ENCODE measurements around the gene KCND2. TPM values are rescaled to one million over a fixed set of nuclear protein-coding genes. Genes with fewer than 3 reads are reported as not detected.

KCND2 gene
- total RNA-seq, 1 donor from 2014 or later: 2.9 TPM

DNA sequence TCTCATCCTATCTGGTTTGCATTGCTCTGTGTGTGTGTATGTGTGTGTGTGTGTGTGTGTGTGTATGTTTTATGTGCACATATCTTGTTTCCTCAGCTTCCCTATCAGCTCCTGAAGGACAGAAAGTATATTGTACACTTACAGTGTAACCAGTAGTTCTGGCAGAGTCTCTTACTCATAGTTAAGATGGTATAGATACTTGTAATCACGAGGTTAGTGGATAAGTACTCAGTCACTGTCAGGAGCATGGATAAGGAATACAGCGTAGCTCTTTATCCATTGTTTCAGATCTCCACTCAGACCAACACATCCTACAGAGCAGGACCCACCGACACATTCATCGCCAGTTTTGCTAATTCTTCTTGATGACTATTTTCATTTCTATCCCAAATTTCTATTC is 309.9 kb downstream of the KCND2 start:
- DNase-seq (ENCODE audit: low spot score): no peak

DNA sequence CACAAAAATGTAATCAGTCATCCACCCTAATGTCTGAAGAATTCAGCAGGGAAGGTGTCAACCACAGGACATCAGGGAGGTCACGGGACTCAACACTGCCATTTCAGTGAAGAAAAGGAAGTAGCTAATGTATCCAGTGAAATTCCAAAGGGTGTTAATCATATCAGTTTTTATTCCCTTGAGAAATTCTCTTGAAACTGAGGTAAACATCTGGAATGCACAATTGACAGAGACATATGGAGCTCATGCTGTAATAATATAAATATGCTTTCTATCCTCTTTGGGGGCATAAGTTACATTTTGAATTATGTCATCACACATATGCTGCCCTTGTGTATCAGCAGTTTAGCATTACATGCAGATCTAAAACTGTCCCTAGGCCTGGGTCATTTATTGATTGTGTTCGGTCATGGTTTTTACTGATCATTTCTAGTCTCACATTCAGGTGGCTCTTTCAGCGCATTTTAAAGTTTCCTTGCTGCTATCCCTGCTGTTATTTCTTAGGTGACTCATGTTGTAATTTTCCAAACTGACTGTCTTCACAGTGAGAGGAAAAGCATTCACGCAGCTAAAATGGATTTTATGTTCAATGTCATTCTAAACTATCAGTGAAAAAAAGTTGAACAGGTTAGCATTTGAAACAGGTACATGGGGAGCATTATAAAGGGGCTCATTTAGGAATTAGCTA is 311.1 kb downstream of the KCND2 start:
- DNase-seq (ENCODE audit: low spot score): no peak

DNA sequence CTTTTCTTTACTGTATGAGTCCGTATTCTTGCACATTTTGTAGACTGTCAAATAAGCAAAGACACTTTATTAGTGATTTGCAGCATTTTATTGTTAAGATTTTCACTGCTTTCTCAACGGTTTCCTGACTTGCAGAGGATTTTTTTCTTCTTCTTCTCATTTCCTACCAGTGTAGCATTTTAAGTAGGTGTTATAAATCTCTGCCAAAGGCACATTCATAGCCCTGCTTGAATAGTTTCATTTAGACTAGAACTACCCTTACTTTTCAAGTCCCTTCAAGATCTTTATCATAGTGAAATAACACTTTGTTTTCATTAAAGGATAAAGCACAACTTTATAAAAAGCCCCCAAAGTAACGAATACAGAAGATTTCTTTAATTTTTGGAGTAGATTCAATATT is 313.6 kb downstream of the KCND2 start:
- no peak for DNase-seq (ENCODE audit: low spot score)

DNA sequence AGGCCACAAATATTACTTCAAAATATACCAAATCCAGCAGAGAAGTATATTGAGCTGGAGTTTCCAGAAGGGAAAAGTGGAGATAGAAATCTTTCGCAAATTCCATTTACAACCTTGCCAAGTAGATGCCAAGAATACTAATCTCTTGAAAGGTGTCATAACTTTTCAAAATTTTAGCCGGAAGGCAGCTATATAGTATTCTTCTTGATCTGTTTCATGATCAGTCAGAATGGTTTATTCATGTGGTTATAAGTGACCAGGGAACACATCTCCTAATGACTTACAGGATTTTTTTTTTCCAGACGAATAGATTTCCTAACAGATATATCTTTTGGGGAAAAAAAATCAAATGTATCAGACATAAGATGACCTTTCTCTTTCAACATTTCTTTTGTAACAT is 314.3 kb downstream of the KCND2 start:
- no peak for DNase-seq (ENCODE audit: low spot score)

DNA sequence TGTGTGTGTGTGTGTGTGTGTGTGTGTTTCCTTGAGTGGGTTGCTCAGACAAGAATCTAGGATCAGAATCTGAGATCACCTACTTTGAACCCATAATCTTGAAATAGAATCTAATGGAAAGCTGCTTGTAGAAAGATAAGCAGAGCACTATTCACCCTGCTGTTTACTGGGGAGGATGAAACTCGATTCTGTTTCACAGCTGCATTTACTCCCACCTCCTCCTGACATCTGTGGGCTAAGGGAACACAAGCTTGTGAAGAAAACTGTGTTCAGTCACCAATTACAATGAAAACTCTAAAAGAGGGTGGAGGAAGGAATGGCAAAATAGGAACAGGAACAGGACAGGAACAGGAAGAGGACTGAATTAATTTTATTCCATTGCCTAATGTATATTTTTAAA is 315.4 kb downstream of the KCND2 start:
- no peak for DNase-seq (ENCODE audit: low spot score)

DNA sequence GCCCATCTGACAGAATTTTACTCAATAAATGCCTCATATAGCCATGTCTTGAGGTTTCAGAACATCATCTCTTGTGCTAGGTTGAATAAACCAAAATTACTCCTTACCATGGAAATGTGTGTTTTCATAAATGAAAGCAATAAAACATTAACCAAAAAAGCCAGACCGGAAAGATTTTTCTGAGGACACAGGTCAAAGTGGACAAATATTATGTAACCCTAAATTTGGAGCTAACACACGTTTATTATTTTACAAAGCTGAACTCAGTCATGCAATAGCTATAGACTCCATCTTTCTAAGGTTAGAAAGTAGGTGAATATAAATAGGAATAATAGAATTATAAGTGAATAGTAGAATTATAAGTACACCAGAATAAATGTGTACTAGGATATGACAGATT is 315.9 kb downstream of the KCND2 start:
- no peak for DNase-seq (ENCODE audit: low spot score)

DNA sequence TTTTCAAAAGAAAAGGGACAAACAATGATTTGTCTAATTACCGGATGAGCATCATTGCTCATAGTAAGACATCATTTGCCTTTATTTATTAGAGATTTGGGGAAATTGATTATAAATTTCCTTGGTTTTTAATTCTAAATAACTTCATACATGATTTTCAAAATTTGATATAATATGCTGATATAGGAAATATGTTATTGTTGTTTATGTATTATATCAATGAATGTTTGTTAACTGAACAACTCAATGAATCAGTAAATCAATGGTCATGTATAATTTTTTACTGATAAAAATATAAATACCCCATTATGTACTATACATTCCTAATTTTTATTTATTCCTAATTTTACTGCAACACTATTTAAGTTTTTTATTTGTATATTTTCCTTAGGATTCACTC is 327.6 kb downstream of the KCND2 start:
- DNase-seq (ENCODE audit: low spot score): no peak

DNA sequence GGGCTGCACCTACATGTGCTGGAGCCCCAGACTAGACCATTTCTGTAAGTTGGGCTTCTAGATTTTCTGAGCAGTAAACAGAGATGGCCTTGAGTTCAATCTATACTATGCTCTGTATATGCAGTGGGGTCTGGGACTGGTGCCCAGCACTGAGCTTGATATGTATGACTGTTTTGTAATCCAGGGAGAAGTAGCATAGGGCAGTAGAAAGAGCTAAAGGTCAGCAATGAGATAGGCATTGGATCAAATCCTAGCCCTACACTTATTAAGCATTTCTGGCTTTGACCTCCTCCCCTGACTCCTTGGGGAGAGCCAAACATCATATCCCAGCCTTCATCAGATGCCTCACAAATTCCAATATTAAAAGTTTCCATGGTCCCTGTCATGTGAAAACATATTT is 330.4 kb downstream of the KCND2 start:
- DNase-seq (ENCODE audit: low spot score): no peak

DNA sequence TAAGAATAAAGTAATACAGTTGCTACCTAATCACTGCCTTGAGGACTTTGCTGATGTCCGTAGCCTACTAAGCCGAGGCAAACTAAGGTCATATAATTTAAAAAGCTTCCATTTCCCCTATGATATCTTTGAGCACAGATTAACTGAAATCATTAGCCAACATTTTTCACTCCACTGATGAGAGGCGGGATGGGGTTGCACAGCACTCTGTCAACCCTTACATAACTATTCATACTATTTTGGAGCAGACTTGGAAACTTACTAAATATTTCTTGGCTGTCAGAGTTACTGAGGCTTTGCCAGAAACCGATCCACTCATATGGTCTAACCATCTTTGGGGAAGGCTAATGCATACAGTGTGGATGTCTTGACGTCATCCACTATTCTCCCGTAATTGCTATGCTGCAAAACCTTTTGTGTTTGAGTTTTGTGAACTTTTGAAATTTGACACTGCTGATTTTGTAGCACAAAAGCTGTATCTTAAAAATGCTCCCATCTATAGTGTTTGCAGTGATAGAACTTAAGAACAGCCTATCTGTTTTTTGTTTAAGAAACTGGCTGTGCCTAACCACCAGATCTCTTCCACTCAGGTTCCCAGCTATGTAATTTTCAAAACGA is 336.3 kb downstream of the KCND2 start:
- no peak for DNase-seq (ENCODE audit: low spot score)

DNA sequence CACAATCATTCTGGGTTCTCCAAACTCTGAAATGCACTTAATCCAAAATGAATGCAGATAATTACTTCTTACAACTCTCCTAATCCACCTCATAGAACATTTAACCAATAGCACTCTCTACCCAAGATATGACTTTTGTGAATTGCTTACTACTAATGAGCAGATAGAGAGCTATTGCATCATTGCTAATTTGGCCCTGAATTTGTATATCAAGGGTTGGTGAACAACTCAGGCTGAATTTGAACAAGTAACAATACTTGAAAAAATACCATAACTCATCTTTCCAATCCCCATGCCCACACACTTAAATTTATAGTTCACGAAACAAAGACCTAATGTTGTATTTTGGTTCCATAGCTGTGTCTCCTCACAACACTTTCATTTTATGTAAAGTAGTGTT is 339.0 kb downstream of the KCND2 start:
- no peak for DNase-seq (ENCODE audit: low spot score)

DNA sequence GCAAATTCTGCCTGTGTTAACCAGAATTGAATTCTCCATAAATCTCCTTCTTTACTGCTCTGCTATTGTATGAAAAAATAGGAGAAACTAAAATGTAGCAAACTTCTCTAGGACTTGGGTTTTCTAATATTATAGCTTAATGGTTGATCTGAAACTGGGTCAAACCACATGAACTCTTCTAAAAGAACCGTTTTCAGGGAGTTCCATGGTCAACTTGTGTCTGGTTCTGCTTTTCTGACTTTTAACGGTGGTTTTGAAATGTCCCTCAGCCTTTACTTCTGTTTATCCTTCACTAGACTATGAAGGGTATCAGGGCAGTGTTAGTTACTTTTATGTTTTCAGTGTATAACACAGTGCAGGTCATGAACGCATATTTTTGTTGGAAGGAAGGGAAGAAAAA is 342.7 kb downstream of the KCND2 start:
- no peak for DNase-seq (ENCODE audit: low spot score)

DNA sequence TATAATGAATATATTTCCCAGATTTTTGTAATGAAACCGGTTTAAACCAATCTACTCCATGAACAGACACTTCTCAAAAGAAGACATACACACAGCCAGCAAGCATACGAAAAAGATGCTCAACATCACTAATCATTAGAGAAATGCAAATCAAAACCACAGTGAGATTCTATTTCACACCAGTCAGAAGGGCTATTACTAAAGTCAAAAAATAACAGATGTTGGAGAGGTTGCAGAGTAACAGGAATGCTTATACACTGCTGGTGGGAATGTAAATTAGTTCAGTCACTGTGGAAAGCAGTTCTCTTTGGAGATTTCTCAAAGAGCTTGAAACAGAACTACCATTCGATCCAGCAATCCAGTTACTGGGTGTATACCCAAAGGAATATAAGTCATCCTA is 344.3 kb downstream of the KCND2 start:
- no peak for DNase-seq (ENCODE audit: low spot score)

DNA sequence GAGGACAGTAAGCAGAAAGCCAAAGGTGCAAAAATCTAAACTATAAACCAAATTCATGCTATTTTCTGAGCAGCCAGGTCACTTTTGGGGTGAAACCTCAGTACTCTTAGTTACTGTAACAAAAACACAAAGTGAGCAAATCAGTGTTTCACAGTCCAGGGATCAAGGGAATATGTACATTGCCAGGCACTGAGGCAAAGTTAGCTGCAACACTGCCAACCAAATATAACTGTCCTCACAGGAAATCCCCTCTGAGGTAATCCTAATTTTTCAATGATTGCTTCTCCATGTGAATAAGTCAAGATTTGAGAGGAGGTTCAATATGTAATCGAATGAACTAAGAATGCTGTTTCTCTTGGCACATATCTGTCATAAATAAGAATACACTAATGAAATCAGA is 355.3 kb downstream of the KCND2 start:
- DNase-seq (ENCODE audit: low spot score): no peak

DNA sequence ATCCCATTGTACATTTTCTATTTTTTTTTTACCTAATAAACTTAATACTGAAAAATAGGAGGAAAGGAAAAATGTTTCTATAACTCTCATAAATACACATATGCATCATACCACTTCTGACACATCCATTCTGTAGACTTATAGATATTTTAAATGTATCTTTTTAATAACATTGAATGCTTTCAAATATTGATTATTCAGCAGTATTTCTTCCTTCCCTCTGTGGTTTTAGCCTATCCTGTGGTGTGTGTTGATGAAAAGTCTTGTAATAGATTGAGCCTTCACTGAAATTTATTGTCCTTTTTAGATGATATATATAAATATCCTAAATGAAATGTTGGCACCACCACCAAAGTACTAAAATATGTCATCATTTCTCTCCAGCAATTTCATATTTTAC is 366.9 kb downstream of the KCND2 start:
- DNase-seq (ENCODE audit: low spot score): no peak

DNA sequence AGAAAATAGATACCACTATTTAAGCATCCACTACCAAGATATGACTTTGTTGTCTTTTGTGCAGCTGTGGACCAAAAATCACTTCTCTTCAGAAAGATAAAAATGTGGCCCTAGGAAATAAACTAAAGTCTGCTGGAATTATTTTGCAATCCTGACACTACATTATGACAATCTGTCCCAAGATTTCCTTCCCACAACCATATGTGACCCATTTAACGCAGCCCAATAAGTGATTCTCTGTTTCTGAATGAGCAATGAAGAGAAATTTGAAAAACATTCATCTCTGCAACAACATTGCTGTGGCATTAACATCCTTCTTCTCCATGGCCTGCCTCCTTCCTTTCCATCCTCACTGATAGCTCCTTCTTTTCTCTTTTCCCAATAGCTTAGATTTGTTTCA is 373.0 kb downstream of the KCND2 start:
- no peak for DNase-seq (ENCODE audit: low spot score)

DNA sequence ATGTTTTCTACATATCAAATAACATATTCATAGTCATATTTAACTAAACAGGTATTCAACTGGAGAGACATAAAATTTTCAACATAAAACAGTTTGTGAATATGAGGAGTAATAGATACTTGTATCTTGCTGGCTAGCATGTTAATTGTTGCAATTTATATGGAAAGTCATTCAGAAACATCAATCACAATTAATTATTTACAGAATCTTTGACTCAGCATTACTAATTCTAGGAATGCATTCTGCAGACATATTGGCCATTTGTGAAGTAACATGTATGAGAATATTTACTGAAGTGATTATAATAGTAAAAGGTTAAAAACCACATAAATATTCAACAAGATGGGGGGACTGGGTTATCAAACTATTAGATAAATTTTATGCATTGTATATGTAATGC is 381.3 kb downstream of the KCND2 start:
- no peak for DNase-seq (ENCODE audit: low spot score)

DNA sequence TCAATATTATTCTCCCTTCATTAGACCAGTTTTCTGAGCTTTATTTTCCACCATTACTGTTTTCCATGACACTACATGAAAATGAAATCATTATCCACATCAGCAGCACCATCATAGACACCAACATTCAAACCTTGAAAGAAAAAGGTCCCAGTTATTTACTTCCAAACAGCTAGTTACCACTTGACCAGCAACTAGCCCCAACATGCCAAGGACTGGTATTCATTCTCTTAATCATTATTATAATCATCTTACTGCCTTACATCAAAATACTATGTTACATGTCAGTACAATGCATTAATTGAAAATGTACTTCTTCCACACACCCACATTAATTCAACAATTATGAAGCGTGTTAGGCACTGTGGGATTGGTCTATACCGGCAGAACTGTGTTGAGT is 385.5 kb downstream of the KCND2 start:
- no peak for DNase-seq (ENCODE audit: low spot score)

DNA sequence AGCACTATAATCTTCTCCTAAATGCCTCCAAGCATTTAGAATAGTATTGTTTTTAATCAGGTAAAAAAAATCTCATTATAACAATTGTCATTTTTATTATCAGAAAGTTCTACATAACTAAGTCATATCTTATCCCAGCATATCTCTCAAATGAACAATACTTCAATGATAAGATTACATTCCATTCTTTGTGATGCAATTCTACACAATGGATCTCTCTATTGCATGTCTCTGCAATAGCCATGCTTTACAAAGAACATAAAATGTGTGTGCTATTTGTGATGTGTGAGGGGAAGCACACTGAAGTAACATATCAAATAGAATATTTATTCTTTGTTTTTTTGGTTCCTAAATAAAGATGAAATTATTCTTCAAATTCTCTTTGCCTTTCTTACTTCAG is 389.3 kb downstream of the KCND2 start:
- no peak for DNase-seq (ENCODE audit: low spot score)

DNA sequence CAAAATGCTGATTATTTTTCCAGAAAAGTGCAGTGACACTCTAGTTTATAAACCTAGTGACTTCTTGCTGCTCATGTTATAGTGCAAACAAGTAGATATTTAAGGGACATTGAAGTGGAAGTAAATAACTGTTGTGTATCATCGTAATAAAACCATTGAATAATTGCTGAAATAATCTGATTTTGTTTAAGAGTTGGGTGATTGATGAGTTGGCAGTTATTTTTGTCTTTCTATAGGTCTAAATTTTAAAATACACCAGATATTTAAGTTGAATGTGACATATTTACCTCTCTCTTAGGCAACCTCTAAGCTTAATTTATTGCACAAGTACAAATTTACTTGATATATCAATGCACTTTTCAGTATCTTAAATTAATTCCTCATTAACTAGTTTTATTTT is 392.1 kb downstream of the KCND2 start:
- no peak for DNase-seq (ENCODE audit: low spot score)

DNA sequence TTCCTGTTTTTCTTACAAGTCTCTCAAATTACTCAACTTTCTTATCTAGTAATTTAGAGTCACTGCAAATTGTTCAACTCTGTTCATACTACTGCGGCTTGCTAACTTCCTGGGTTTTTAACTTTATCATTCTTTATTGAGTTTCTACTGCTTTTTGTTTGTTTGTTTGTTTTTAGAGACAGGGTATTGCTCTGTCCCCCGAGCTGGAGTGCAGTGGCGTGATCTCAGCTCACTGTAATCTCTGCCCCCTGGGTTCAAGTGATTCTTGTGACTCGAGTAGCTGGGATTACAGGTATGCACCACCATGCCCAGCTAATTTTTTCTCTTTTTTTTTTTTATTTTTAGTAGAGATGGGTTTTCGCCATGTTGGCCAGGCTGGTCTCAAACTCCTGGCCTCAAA is 402.1 kb downstream of the KCND2 start:
- DNase-seq (ENCODE audit: low spot score): no peak

DNA sequence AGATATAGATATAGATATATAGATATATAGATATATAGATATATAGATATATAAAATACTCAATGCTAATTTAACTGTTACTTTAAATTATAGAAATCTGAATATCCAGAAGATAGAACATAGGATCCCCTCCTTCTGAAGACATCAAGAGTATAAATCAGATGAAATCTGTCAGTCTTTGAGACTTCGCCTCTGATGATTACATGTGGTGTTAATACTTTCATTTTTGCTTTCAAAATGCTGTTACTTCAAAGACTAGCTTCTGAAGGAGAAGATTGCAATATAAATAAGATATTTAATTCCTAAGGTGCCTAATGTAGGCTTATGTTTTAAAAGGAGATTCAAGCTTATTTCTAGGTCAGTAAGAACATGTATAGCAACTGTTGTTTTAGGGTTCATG is 404.6 kb downstream of the KCND2 start:
- no peak for DNase-seq (ENCODE audit: low spot score)

DNA sequence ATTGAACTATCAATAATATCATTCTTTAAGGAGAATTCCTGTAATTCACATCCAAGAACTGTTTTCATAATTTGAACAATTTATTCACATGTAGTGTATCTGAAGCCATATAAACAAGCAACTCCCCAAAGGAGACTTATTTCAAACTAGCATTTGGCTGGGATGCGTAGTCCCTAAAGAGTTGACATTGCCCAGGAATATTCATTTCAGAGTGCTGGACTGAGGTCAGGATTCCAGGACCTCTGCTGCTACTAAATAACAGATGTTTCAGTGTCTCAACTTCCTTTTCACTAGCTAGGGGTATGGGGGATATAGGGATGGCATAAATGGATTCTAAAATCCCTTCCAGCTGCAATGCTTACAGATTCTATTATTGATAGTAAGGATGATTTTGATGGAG is 408.0 kb downstream of the KCND2 start:
- no peak for DNase-seq (ENCODE audit: low spot score)

DNA sequence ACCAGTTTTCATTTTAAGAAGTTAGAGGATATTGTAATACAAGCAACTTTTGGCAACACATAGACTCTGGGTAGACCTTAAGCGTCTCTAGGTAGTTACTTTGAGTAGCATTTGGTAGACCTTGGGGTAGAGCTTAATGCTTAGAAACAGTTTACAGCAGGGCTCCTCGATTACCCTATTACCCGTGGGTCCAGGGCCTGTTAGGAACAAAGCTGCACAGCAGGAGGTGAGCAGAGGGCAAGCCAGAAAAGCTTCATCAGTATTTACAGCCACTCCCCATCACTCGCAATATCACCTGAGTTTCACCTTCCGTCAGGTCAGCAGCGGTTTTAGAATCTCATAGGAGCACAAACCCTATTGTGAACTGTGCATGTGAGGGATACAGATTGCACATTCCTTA is 411.5 kb downstream of the KCND2 start:
- no peak for DNase-seq (ENCODE audit: low spot score)

DNA sequence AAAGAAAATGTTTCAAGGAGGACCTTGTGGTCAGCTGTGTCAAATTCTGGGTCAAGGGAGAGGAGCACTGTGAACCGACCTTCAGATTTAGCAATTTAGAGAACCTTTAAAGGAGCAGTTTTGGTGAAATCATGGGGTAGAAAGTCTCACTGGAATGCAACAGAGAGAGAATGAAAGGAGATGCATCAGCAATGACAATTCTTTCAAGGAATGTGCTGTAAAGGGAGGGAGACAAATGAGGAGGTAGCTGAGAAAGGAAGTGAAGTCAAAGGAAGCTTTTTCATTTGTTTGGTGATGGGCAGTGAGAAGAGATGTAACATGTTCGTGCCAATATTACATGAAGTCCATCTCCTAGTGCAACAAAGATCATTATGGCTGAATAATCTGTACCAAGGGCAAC is 418.9 kb downstream of the KCND2 start:
- no peak for DNase-seq (ENCODE audit: low spot score)
